SK-N-SH (cell line): ENCODE measurements around the gene TMEM184A. TPM values are rescaled to one million over a fixed set of nuclear protein-coding genes. Genes with fewer than 3 reads are reported as not detected.

ENCODE experiments used
- CTCF ChIA-PET: fragments of 300-600, 350-600 bp; formaldehyde crosslinking; extraction: SDS; loops from one replicate; lab custom pipeline; 2021; lab: Yijun Ruan, JAX
- POLR2A ChIA-PET: fragments of 350-600 bp; sonication (Branson Sonifier 250); formaldehyde crosslinking; extraction: SDS; loops from one replicate; lab custom pipeline; 2020; ENCODE audit warnings: antibody characterized with exemption, inconsistent platforms; lab: Yijun Ruan, JAX
- DNase-seq: peaks from one replicate; pipeline ENCODE4 v3.0.0; 2012
- H2AFZ ChIP-seq: fragments of 200-600 bp; sonication (generic); 2 replicates; pipeline ENCODE4 v1.8.1; 2016; ENCODE audit warnings: antibody characterized with exemption, mild to moderate bottlenecking, low read depth
- H3F3A ChIP-seq: fragments of 200-600 bp; sonication (generic); replicated peaks from 2 replicates; pipeline ENCODE3; 2016; ENCODE audit warnings: antibody characterized with exemption, mild to moderate bottlenecking; ENCODE audit not compliant: insufficient read depth
- H3K27ac ChIP-seq, 2 experiments: fragments of 200-500 bp in 1 of 2; fragments of 200-600 bp in 1 of 2; sonication (Bioruptor generic) in 1 of 2; sonication (generic), shearing (Covaris generic) in 1 of 2; 2 replicates each; pipeline versions ENCODE4 v1.5.1 to v1.6.1; 2014 to 2016; ENCODE audit warnings: low read depth in 2 of 2, inconsistent platforms in 1 of 2, low read length in 1 of 2, mild to moderate bottlenecking in 1 of 2, mixed read lengths in 1 of 2
- H3K27me3 ChIP-seq: fragments of 200-600 bp; sonication (generic), shearing (Covaris generic); 2 replicates; pipeline ENCODE4 v1.6.1; 2016; ENCODE audit warnings: mixed run types; ENCODE audit not compliant: insufficient read depth
- H3K36me3 ChIP-seq, 2 experiments: fragments of 200-500 bp in 1 of 2; fragments of 200-600 bp in 1 of 2; sonication (Bioruptor generic) in 1 of 2; sonication (generic) in 1 of 2; replicated peaks in 1 of 2; 2 replicates each; pipeline versions ENCODE3 to v1.5.1; 2014 to 2016; ENCODE audit warnings: low read length in 1 of 2, mild to moderate bottlenecking in 1 of 2; ENCODE audit not compliant: insufficient read depth in 2 of 2, control insufficient read depth in 1 of 2
- H3K4me1 ChIP-seq, 2 experiments: fragments of 200-500 bp in 1 of 2; fragments of 200-600 bp in 1 of 2; sonication (Bioruptor generic) in 1 of 2; sonication (generic), shearing (Covaris generic) in 1 of 2; 2 replicates each; pipeline versions ENCODE4 v1.5.1 to v1.6.1; 2014 to 2016; ENCODE audit warnings: low read depth in 1 of 2, low read length in 1 of 2, mixed run types in 1 of 2; ENCODE audit not compliant: insufficient read depth in 2 of 2, control insufficient read depth in 1 of 2
- H3K4me2 ChIP-seq: fragments of 200-600 bp; sonication (generic), shearing (Covaris generic); 2 replicates; pipeline ENCODE4 v1.6.1; 2017; ENCODE audit warnings: mixed run types
- H3K4me3 ChIP-seq, 2 experiments: fragments of 200-500 bp in 1 of 2; fragments of 200-600 bp in 1 of 2; sonication (Bioruptor generic) in 1 of 2; sonication (generic), shearing (Covaris generic) in 1 of 2; 2 replicates each; pipeline versions ENCODE4 v1.5.1 to v1.8.1; 2014 to 2016; ENCODE audit warnings: low read depth in 2 of 2, inconsistent platforms in 1 of 2, low read length in 1 of 2, mild to moderate bottlenecking in 1 of 2, mixed read lengths in 1 of 2, moderate library complexity in 1 of 2
- H3K79me2 ChIP-seq: fragments of 200-600 bp; sonication (generic); 2 replicates; pipeline ENCODE4 v1.8.1; 2017; ENCODE audit warnings: mild to moderate bottlenecking; ENCODE audit not compliant: insufficient read depth
- H3K9ac ChIP-seq: fragments of 200-600 bp; sonication (generic); 2 replicates; pipeline ENCODE4 v1.6.1; 2017; ENCODE audit warnings: mixed run types
- H3K9me2 ChIP-seq: fragments of 200-600 bp; sonication (generic); 2 replicates; pipeline ENCODE4 v1.6.1; 2017; ENCODE audit warnings: mixed run types
- H3K9me3 ChIP-seq: fragments of 200-600 bp; sonication (generic); 2 replicates; pipeline ENCODE4 v1.6.1; 2017; ENCODE audit warnings: mixed run types, mild to moderate bottlenecking, moderate library complexity
- H4K20me1 ChIP-seq: fragments of 200-600 bp; sonication (generic); 2 replicates; pipeline ENCODE4 v1.6.1; 2017; ENCODE audit warnings: mild to moderate bottlenecking, mixed run types; ENCODE audit not compliant: insufficient read depth
- EP300 ChIP-seq, 2 experiments: IDR thresholded peaks; 2 replicates each; pipeline versions ENCODE4 v1.4.0 to v1.6.1; 2012; ENCODE audit warnings: borderline replicate concordance in 1 of 2, low read depth in 1 of 2, low read length in 1 of 2
- FOXM1 ChIP-seq: IDR thresholded peaks from 2 replicates; pipeline ENCODE4 v1.4.0; 2012; ENCODE audit warnings: low read depth, mild to moderate bottlenecking
- MEF2A ChIP-seq: IDR thresholded peaks from 2 replicates; pipeline ENCODE4 v1.4.0; 2012; ENCODE audit warnings: low read depth, borderline replicate concordance
- MXI1 ChIP-seq: IDR thresholded peaks from 2 replicates; pipeline ENCODE4 v1.6.1; 2012; ENCODE audit warnings: mild to moderate bottlenecking, low read depth, low read length, improper control_type of control experiment
- NRF1 ChIP-seq: IDR thresholded peaks from 2 replicates; pipeline ENCODE4 v1.6.1; 2012; ENCODE audit warnings: low read depth, mild to moderate bottlenecking, low read length
- POLR2AphosphoS5 ChIP-seq: IDR thresholded peaks from 2 replicates; pipeline ENCODE4 v1.6.1; 2012; ENCODE audit warnings: low read depth, low read length
- SMC3 ChIP-seq: IDR thresholded peaks from 2 replicates; pipeline ENCODE4 v1.6.1; 2012; ENCODE audit warnings: low read depth, low read length, improper control_type of control experiment
- USF2 ChIP-seq: fragments of 150-350 bp; IDR thresholded peaks from 2 replicates; pipeline ENCODE4 v1.6.1; 2017; ENCODE audit warnings: antibody characterized with exemption, low read length, low read depth, borderline replicate concordance
- WGBS: methylation state at CpG from one replicate; pipeline ENCODE4 v1.1.6; 2017; ENCODE audit warnings: low lambda C conversion rate; 5-methylcytosine and 5-hydroxymethylcytosine counted together
- polyA plus RNA-seq, 3 experiments: library from polyadenylated mRNA; depleted of rRNA; stranded (reverse); fragments of >200 nt; gene quantifications; 2 replicates each; pipeline ENCODE4 v1.2.3, GENCODE V29; 2012
- TF ChIP-seq, protein P1 (sequence below): fragments of 200-600 bp; sonication (generic); IDR thresholded peaks from 2 replicates; pipeline ENCODE4 v1.6.1; 2017; ENCODE audit warnings: antibody characterized with exemption, mild to moderate bottlenecking, moderate library complexity
- TF ChIP-seq, protein P2 (sequence below): IDR thresholded peaks from 2 replicates; pipeline ENCODE4 v1.4.0; 2012; ENCODE audit warnings: low read depth, borderline replicate concordance

Gene TMEM184A
- polyA plus RNA-seq, 1 of the 3 experiments (the other 2 are of a cell fraction): 1.5 TPM

- TF ChIP-seq, protein P1, sequence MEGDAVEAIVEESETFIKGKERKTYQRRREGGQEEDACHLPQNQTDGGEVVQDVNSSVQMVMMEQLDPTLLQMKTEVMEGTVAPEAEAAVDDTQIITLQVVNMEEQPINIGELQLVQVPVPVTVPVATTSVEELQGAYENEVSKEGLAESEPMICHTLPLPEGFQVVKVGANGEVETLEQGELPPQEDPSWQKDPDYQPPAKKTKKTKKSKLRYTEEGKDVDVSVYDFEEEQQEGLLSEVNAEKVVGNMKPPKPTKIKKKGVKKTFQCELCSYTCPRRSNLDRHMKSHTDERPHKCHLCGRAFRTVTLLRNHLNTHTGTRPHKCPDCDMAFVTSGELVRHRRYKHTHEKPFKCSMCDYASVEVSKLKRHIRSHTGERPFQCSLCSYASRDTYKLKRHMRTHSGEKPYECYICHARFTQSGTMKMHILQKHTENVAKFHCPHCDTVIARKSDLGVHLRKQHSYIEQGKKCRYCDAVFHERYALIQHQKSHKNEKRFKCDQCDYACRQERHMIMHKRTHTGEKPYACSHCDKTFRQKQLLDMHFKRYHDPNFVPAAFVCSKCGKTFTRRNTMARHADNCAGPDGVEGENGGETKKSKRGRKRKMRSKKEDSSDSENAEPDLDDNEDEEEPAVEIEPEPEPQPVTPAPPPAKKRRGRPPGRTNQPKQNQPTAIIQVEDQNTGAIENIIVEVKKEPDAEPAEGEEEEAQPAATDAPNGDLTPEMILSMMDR: no peak
These were observed 34.5 kb upstream of the TMEM184A start (continued) for GRCh38 chr7:1590476-1590875.

DNA sequence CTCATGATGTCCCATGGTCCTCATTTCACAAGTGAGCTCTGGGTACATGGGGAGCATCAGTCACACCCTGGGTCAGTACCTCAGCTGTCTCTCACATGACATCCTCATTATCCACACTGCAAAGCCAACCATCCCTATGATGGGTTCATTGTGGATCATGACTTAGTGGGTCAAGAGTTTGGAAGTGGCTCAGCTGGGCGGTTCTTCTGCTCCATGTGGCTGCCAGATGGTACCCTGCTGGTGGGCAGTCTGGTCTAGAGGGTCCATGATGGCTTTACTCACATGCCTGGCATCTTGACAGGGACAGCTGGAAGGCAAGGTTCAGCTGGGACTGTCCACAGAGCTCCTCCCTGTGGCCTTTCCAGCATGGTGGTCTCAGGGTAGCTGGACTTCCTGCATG, 33.0 kb upstream of the TMEM184A start:
- WGBS: 86% methylated on average over 1 of the region's 1 CpG

More for the DNA sequence above, 33.0 kb upstream of the TMEM184A start:
- H3F3A ChIP-seq: no peaks in the 10 kb centered on the region
- H3K4me3 ChIP-seq: peak overlapping the region in 1 of 2 experiments; percentile 1; a peak in 1 of 4 replicates
- H3K36me3 ChIP-seq: no peaks in the 10 kb centered on the region
- H4K20me1 ChIP-seq: no peaks in the 10 kb centered on the region
- H3K9me3 ChIP-seq: no peaks in the 10 kb centered on the region
- no peaks in the 10 kb centered on the region for H3K79me2 ChIP-seq
- ChIA-PET CTCF (interaction anchor here (0.7 to 1.4 kb wide), 5 partner anchors 7 to 620 kb away, joined by 3 to 8 read pairs (median 3); no protein-coding TSS in a partner anchor), POLR2A (interaction anchor here (1.1 kb wide), 1 partner anchor 11 kb away, joined by 3 read pairs; no protein-coding TSS in a partner anchor)
- peak overlapping the region in 1 of 2 experiments; percentile 95; a peak in 2 of 4 replicates for H3K27ac ChIP-seq
- no peak for DNase-seq
- peaks cover 0 to 74% of the 10 kb centered on the region in 2 experiments; a peak in 1 of 4 replicates for H3K4me1 ChIP-seq
- no peak overlapping the region for H3K9ac ChIP-seq
- H3K9me2 ChIP-seq: no peaks in the 10 kb centered on the region
- no peak overlapping the region for H2AFZ ChIP-seq
- H3K27me3 ChIP-seq: peaks cover 28% of the 10 kb centered on the region; the same call in 1 of the 2 replicates
- TF ChIP-seq MEF2A (no peak), MXI1 (no peak), NRF1 (no peak), EP300 (IDR thresholded peaks at IDR 0.05; ENCODE audit: borderline replicate concordance in 1 of 2, low read depth in 1 of 2, low read length in 1 of 2) (no peak), POLR2AphosphoS5 (no peak), SMC3 (no peak), FOXM1 (no peak), USF2 (no peak)
- TF ChIP-seq, protein P2, sequence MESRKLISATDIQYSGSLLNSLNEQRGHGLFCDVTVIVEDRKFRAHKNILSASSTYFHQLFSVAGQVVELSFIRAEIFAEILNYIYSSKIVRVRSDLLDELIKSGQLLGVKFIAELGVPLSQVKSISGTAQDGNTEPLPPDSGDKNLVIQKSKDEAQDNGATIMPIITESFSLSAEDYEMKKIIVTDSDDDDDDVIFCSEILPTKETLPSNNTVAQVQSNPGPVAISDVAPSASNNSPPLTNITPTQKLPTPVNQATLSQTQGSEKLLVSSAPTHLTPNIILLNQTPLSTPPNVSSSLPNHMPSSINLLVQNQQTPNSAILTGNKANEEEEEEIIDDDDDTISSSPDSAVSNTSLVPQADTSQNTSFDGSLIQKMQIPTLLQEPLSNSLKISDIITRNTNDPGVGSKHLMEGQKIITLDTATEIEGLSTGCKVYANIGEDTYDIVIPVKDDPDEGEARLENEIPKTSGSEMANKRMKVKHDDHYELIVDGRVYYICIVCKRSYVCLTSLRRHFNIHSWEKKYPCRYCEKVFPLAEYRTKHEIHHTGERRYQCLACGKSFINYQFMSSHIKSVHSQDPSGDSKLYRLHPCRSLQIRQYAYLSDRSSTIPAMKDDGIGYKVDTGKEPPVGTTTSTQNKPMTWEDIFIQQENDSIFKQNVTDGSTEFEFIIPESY: no peak
- TF ChIP-seq, all 33 proteins: peak for 0
- H3K4me2 ChIP-seq: no peak overlapping the region
